K562 (cell line): ENCODE results near the gene MVP. TPM values are rescaled to one million over a fixed set of nuclear protein-coding genes. Genes with fewer than 3 reads are reported as not detected.

Source experiments
- ARID2 ChIP-seq: fragments of 450-650 bp; IDR thresholded peaks from 2 replicates; pipeline ENCODE4 v1.6.1; 2017; ENCODE audit warnings: antibody characterized with exemption, mild to moderate bottlenecking
- BACH1 ChIP-seq: fragments of 200-800 bp; sonication (Bioruptor generic); IDR thresholded peaks from 2 replicates; pipeline ENCODE4 v1.6.1; 2016; ENCODE audit warnings: missing genetic modification characterization, missing compliant biosample characterization
- BDP1 ChIP-seq: IDR thresholded peaks from 3 replicates; pipeline ENCODE4 v1.6.1; 2011; ENCODE audit not compliant: insufficient read length, insufficient read depth
- CTBP1 ChIP-seq: fragments of 450-650 bp; IDR thresholded peaks from 2 replicates; pipeline ENCODE4 v1.6.1; 2016; ENCODE audit warnings: borderline replicate concordance
- DACH1 ChIP-seq: fragments of 450-650 bp; IDR thresholded peaks from 2 replicates; pipeline ENCODE4 v1.6.1; 2018; ENCODE audit not compliant: partially characterized antibody
- DMBX1 ChIP-seq: fragments of 250-450 bp; sonication (Bioruptor Pico); IDR thresholded peaks from 2 replicates; pipeline ENCODE4 v1.8.0; 2022; ENCODE audit warnings: inconsistent platforms, mild to moderate bottlenecking, moderate library complexity, borderline replicate concordance
- HOXB6 ChIP-seq: fragments of 250-450 bp; sonication (Bioruptor Pico); IDR thresholded peaks from 2 replicates; pipeline ENCODE4 v1.5.1; 2022; ENCODE audit warnings: mild to moderate bottlenecking, borderline replicate concordance
- NCOA2 ChIP-seq, 2 experiments: fragments of 450-650 bp; IDR thresholded peaks; 2 replicates each; pipeline ENCODE4 v1.6.1; 2018; ENCODE audit warnings: mild to moderate bottlenecking in 2 of 2, moderate library complexity in 1 of 2; ENCODE audit not compliant: partially characterized antibody in 2 of 2
- PHF21A ChIP-seq: fragments of 450-650 bp; IDR thresholded peaks from 2 replicates; pipeline ENCODE4 v1.6.1; 2017; ENCODE audit warnings: low read depth, borderline replicate concordance
- RCOR1 ChIP-seq, 2 experiments: IDR thresholded peaks; 2 replicates each; pipeline ENCODE4 v1.6.1; 2012; ENCODE audit warnings: low read depth in 2 of 2, low read length in 2 of 2, borderline replicate concordance in 1 of 2, improper control_type of control experiment in 1 of 2
- SP2 ChIP-seq: IDR thresholded peaks from 2 replicates; pipeline ENCODE4 v1.6.1; 2011; ENCODE audit warnings: mild to moderate bottlenecking, low read depth, low read length, moderate library complexity; ENCODE audit not compliant: poor library complexity, severe bottlenecking; ENCODE audit errors: extremely low read depth
- SPI1 ChIP-seq: IDR thresholded peaks from 2 replicates; pipeline ENCODE4 v1.6.1; 2011; ENCODE audit warnings: low read depth, low read length, control low read depth, borderline replicate concordance
- ZNF184 ChIP-seq: sonication (generic); formaldehyde crosslinking; IDR thresholded peaks from 2 replicates; pipeline ENCODE4 v1.5.0; 2020; ENCODE audit warnings: missing genetic modification reagents
- polyA plus RNA-seq, 8 experiments: library from polyadenylated mRNA; depleted of rRNA in 4 of 8; stranded (reverse) in 5 of 8; unstranded in 3 of 8; fragments of >200 nt; fragmentation: Nextera tagmentation in 2 of 8; fragmentation: Illumina TruSeq in 1 of 8; extraction: Ambion mirVana in 2 of 8; extraction: Trizol in 1 of 8; gene quantifications; 2 replicates each; pipeline versions ENCODE4 v1.2.1 to v1.2.3, GENCODE V29; 2011 to 2014; ENCODE audit warnings: inconsistent platforms in 1 of 8, missing spikeins in 1 of 8
- total RNA-seq, 7 experiments: library from RNA; depleted of rRNA in 6 of 7; stranded (reverse); fragments of >200 nt in 6 of 7; fragmentation: Illumina TruSeq in 2 of 7; extraction: Trizol in 2 of 7; gene quantifications; 2 replicates each; pipeline versions ENCODE4 v1.2.1 to v1.2.3, GENCODE V29; 2011 to 2021; ENCODE audit warnings: low replicate concordance in 1 of 7
- TF ChIP-seq, protein P1 (sequence below): fragments of 250-450 bp; sonication (Bioruptor Pico); IDR thresholded peaks from 2 replicates; pipeline ENCODE4 v1.4.0; 2020; ENCODE audit warnings: mild to moderate bottlenecking, moderate library complexity, borderline replicate concordance
- TF ChIP-seq, protein P2 (sequence below): sonication (generic); formaldehyde crosslinking; IDR thresholded peaks from 2 replicates; pipeline ENCODE4 v1.8.0; 2022; ENCODE audit warnings: missing genetic modification reagents, mild to moderate bottlenecking, moderate library complexity, borderline replicate concordance
- TF ChIP-seq, protein P3 (sequence below): fragments of 450-650 bp; IDR thresholded peaks from 2 replicates; pipeline ENCODE4 v1.6.1; 2016; ENCODE audit warnings: low read depth

Gene MVP
- total and polyA plus RNA-seq, 9 of the 15 experiments (the other 6 are each of a cell fraction or from before 2014, with no cell fraction given) = 0.39 to 1.9 (median 0.76) TPM; not detected in 2

DNA sequence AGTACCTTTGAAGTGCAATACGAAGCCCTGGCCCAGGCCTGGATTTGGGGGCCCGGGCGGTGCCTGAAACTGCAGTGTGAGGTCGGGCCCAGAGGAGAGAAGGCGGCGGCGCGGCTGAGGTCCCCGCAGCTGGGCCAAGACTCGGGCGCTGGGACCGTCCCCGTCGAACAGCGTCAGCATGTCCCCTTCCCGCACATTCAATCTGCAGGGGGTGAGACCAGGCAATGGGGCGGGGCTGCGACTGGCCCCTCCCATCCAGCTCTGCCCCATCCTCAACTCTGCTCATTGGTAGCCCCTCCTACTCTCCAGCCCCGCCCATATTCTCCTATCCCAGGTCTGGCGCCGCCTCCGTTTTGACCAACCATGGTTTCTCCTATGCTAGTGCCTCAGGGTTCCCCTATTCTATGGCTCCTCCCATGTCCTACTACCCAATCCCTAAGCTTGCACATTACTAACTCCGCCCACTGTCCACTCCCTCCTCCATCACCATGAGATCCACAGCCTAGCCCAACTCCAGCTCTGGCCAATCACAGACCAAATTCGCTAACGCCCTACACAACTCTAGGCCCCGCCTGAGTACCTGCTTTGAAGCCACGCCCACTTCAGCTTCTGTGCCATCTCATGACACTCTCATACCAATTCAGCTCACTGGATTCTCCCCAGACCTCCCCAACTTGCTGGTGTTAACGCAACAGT lies 57.2 kb downstream of the MVP start (continued):
- TF ChIP-seq, protein P1, sequence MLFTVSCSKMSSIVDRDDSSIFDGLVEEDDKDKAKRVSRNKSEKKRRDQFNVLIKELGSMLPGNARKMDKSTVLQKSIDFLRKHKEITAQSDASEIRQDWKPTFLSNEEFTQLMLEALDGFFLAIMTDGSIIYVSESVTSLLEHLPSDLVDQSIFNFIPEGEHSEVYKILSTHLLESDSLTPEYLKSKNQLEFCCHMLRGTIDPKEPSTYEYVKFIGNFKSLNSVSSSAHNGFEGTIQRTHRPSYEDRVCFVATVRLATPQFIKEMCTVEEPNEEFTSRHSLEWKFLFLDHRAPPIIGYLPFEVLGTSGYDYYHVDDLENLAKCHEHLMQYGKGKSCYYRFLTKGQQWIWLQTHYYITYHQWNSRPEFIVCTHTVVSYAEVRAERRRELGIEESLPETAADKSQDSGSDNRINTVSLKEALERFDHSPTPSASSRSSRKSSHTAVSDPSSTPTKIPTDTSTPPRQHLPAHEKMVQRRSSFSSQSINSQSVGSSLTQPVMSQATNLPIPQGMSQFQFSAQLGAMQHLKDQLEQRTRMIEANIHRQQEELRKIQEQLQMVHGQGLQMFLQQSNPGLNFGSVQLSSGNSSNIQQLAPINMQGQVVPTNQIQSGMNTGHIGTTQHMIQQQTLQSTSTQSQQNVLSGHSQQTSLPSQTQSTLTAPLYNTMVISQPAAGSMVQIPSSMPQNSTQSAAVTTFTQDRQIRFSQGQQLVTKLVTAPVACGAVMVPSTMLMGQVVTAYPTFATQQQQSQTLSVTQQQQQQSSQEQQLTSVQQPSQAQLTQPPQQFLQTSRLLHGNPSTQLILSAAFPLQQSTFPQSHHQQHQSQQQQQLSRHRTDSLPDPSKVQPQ (CRISPR knock-in tag) = no peak
- no peak for TF ChIP-seq SP2
- peak; percentile 69 for TF ChIP-seq SPI1
- peak; percentile 51; the same call in 1 of the 2 replicates for TF ChIP-seq CTBP1
- no peak for TF ChIP-seq NCOA2 (IDR thresholded peaks at IDR 0.05; ENCODE audit: partially characterized antibody in 2 of 2)
- TF ChIP-seq BACH1 (tag) = no peak
- TF ChIP-seq, protein P2, sequence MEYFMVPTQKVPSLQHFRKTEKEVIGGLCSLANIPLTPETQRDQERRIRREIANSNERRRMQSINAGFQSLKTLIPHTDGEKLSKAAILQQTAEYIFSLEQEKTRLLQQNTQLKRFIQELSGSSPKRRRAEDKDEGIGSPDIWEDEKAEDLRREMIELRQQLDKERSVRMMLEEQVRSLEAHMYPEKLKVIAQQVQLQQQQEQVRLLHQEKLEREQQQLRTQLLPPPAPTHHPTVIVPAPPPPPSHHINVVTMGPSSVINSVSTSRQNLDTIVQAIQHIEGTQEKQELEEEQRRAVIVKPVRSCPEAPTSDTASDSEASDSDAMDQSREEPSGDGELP (CRISPR knock-in tag) = peak; percentile 56; the same call in 1 of the 2 replicates
- no peak for TF ChIP-seq DACH1
- no peak for TF ChIP-seq ZNF184
- no peak for TF ChIP-seq ARID2
- no peak for TF ChIP-seq DMBX1
- TF ChIP-seq PHF21A = no peak
- no peak for TF ChIP-seq HOXB6
- TF ChIP-seq BDP1 = no peak
- TF ChIP-seq, protein P3, sequence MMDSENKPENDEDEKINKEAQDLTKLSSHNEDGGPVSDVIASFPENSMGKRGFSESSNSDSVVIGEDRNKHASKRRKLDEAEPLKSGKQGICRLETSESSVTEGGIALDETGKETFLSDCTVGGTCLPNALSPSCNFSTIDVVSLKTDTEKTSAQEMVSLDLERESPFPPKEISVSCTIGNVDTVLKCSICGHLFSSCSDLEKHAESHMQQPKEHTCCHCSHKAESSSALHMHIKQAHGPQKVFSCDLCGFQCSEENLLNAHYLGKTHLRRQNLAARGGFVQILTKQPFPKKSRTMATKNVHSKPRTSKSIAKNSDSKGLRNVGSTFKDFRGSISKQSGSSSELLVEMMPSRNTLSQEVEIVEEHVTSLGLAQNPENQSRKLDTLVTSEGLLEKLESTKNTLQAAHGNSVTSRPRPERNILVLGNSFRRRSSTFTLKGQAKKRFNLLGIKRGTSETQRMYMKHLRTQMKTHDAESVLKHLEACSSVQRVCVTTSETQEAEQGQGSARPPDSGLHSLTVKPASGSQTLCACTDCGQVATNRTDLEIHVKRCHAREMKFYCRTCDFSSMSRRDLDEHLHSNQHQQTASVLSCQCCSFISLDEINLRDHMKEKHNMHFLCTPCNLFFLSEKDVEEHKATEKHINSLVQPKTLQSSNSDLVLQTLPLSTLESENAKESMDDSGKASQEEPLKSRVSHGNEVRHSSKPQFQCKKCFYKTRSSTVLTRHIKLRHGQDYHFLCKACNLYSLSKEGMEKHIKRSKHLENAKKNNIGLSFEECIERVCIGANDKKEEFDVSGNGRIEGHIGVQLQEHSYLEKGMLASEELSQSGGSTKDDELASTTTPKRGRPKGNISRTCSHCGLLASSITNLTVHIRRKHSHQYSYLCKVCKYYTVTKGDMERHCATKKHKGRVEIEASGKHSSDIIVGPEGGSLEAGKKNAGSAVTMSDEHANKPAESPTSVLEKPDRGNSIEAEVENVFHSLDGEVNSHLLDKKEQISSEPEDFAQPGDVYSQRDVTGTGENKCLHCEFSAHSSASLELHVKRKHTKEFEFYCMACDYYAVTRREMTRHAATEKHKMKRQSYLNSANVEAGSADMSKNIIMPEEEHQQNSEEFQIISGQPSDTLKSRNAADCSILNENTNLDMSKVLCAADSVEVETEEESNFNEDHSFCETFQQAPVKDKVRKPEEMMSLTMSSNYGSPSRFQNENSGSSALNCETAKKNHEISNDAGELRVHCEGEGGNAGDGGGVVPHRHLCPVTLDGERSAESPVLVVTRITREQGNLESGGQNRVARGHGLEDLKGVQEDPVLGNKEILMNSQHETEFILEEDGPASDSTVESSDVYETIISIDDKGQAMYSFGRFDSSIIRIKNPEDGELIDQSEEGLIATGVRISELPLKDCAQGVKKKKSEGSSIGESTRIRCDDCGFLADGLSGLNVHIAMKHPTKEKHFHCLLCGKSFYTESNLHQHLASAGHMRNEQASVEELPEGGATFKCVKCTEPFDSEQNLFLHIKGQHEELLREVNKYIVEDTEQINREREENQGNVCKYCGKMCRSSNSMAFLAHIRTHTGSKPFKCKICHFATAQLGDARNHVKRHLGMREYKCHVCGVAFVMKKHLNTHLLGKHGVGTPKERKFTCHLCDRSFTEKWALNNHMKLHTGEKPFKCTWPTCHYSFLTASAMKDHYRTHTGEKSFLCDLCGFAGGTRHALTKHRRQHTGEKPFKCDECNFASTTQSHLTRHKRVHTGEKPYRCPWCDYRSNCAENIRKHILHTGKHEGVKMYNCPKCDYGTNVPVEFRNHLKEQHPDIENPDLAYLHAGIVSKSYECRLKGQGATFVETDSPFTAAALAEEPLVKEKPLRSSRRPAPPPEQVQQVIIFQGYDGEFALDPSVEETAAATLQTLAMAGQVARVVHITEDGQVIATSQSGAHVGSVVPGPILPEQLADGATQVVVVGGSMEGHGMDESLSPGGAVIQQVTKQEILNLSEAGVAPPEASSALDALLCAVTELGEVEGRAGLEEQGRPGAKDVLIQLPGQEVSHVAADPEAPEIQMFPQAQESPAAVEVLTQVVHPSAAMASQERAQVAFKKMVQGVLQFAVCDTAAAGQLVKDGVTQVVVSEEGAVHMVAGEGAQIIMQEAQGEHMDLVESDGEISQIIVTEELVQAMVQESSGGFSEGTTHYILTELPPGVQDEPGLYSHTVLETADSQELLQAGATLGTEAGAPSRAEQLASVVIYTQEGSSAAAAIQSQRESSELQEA = no peak
- peak in 1 of 2 experiments; percentile 43; a peak in 1 of 4 replicates for TF ChIP-seq RCOR1 (IDR thresholded peaks at IDR 0.05; ENCODE audit: borderline replicate concordance in 1 of 2, low read depth in 2 of 2, low read length in 2 of 2)
